Mucosa of descending colon (tissue), 3 donors: ENCODE results near the gene TCF12. TPM values are rescaled to one million over a fixed set of nuclear protein-coding genes. Genes with fewer than 3 reads are reported as not detected.

Experiments
- ATAC-seq: fragments of 200-7000 bp; cut with Tn5 transposase; one replicate; pipeline ENCODE4 v1.9.1; 2020; ENCODE audit warnings: mild to moderate bottlenecking, moderate library complexity
- DNase-seq, 3 donors: peaks; one replicate each; pipeline ENCODE4 v3.0.0-alpha.2; 2020
- H3K36me3 ChIP-seq: fragments of 200-600 bp; one replicate; pipeline ENCODE4 v1.8.0; 2021; ENCODE audit warnings: low read depth, mild to moderate bottlenecking
- H3K4me1 ChIP-seq: fragments of 200-600 bp; one replicate; pipeline ENCODE4 v1.8.0; 2021; ENCODE audit warnings: low read depth, mild to moderate bottlenecking
- H3K4me3 ChIP-seq: fragments of 200-600 bp; one replicate; pipeline ENCODE4 v1.8.0; 2021; ENCODE audit warnings: mild to moderate bottlenecking
- H3K9me3 ChIP-seq: fragments of 200-600 bp; one replicate; pipeline ENCODE4 v1.8.0; 2021; ENCODE audit warnings: mild to moderate bottlenecking
- CTCF ChIP-seq: fragments of 200-600 bp; IDR thresholded peaks from one replicate; pipeline ENCODE4 v1.8.0; 2022; ENCODE audit warnings: antibody characterized with exemption, mild to moderate bottlenecking
- intact Hi-C, 2 donors: fragments of 100-400 bp; cut with DNase I in 1 of 2; cut with micrococcal nuclease in 1 of 2; formaldehyde crosslinking; loops; one replicate each; pipeline versions ENCODE4 v1.11.0 to v1.11.1; 2022; cut with DNase I, micrococcal nuclease
- total RNA-seq, 3 donors: library from RNA; stranded (reverse); fragmentation: NEBNext Ultra II Directional in 2 of 3; extraction: Animal tissue kit (Norgen Biotek cat#: 25700) in 2 of 3; gene quantifications; one replicate each; pipeline versions ENCODE4 v1.2.1 to v1.2.4, GENCODE V29; 2021 to 2023
- donor health status: DM: no; HTN: no; CAD: no; lungs with moderate emphysema.
- donor health status: DM: no; HTN: no; CAD: no.
- donor health status: DM: no; HTN: yes; CAD: no.

The TCF12 gene
- total RNA-seq, 3 donors from 2014 or later: 74.1 to 118 (median 106) TPM

DNA sequence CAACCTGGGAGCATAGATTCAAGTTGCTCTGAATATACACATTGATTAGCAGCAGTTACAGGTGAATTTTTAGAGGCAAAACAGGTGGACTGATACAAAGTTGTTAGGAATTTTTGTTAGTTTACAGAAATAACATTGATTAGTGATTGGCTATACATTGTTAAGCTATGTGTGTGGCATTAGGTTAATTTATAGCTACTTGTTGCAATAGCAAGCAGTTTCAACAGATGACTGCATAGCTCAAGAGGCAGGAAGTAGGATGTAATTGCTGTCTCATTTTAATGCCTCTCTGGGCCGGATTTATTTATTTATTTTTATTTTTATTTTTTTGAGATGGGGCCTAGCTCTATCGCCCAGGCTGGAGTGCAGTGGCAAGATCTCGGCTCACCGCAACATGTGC is 99.7 kb downstream of the TCF12 start:
- ATAC-seq: no peak
- Histone ChIP-seq H3K9me3 (no peaks in the 10 kb centered on the region), H3K4me3 (no peak overlapping the region), H3K4me1 (peaks cover 8% of the 10 kb centered on the region), H3K36me3 (no peaks in the 10 kb centered on the region)
- intact Hi-C loops: no loop called here
- no peak for DNase-seq
- TF ChIP-seq CTCF: no peak

GRCh38 chr15:57019496-57020160 is 101.2 kb downstream of the TCF12 start:
- H3K4me1 ChIP-seq: peaks cover 8% of the 10 kb centered on the region
- H3K36me3 ChIP-seq: no peaks in the 10 kb centered on the region
- DNase-seq: no peak
- H3K4me3 ChIP-seq: no peak overlapping the region
- ATAC-seq: peak; percentile 16
- no peak for TF ChIP-seq CTCF
- H3K9me3 ChIP-seq: no peaks in the 10 kb centered on the region
- intact Hi-C loops: no loop called here

- Histone ChIP-seq H3K4me3 (no peak overlapping the region), H3K9me3 (no peaks in the 10 kb centered on the region), H3K36me3 (no peaks in the 10 kb centered on the region), H3K4me1 (no peaks in the 10 kb centered on the region)
- DNase-seq (no peak), ATAC-seq (no peak)
- TF ChIP-seq CTCF: no peak
- intact Hi-C loops: no loop called here
These were observed 107.0 kb downstream of the TCF12 start for GRCh38 chr15:57025264-57025926.

- no peak for TF ChIP-seq CTCF
- DNase-seq (no peak), ATAC-seq (no peak)
- Histone ChIP-seq H3K4me3 (no peak overlapping the region), H3K36me3 (no peaks in the 10 kb centered on the region), H3K9me3 (no peaks in the 10 kb centered on the region), H3K4me1 (no peaks in the 10 kb centered on the region)
- intact Hi-C loops: no loop called here
These were observed 107.7 kb downstream of the TCF12 start for GRCh38 chr15:57026016-57026592.

DNA sequence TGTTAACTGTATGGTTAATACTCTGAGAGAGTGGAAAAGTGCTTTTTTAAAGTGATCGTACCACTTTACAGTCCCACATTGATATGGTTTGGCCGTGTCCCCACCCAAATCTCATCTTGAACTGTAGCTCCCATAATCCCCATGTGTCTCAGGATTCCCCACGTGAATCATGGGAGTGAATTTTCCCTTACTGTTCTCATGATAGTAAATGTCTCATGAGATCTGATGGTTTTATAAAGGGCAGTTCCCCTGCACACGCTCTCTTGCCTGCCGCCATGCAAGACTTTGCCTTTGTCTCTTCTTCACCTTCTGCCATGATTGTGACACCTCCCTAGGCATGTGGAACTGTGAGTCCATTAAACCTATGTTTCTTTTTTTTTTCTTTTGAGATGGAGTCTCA is 109.2 kb downstream of the TCF12 start:
- H3K36me3 ChIP-seq: no peaks in the 10 kb centered on the region
- intact Hi-C loops: no loop called here
- no peak for ATAC-seq
- no peak overlapping the region for H3K4me3 ChIP-seq
- TF ChIP-seq CTCF: no peak
- no peak for DNase-seq
- peaks cover 4% of the 10 kb centered on the region for H3K4me1 ChIP-seq
- no peaks in the 10 kb centered on the region for H3K9me3 ChIP-seq
